Osteocyte (in vitro differentiated cells): ENCODE measurements around the gene BBS4. TPM values are rescaled to one million over a fixed set of nuclear protein-coding genes. Genes with fewer than 3 reads are reported as not detected.

Experiments used
- DNase-seq: peaks from one replicate; pipeline ENCODE4 v3.0.0; 2021; ENCODE audit warnings: mixed read lengths; ENCODE audit not compliant: unreplicated experiment; ENCODE audit errors: extremely low spot score
- H3K27ac Mint-ChIP-seq: one replicate; pipeline ENCODE4 v1.8.0; 2021; ENCODE audit warnings: mild to moderate bottlenecking, mixed read lengths; ENCODE audit not compliant: unreplicated experiment
- H3K27me3 Mint-ChIP-seq: one replicate; pipeline ENCODE4 v1.8.0; 2021; ENCODE audit warnings: mixed read lengths; ENCODE audit not compliant: unreplicated experiment
- H3K36me3 Mint-ChIP-seq: one replicate; pipeline ENCODE4 v1.8.0; 2021; ENCODE audit warnings: mixed read lengths; ENCODE audit not compliant: unreplicated experiment
- H3K4me1 Mint-ChIP-seq: one replicate; pipeline ENCODE4 v1.8.0; 2021; ENCODE audit warnings: mixed read lengths; ENCODE audit not compliant: unreplicated experiment
- H3K4me3 Mint-ChIP-seq: one replicate; pipeline ENCODE4 v1.8.0; 2021; ENCODE audit warnings: mild to moderate bottlenecking, moderate library complexity, mixed read lengths; ENCODE audit not compliant: unreplicated experiment
- H3K9me3 Mint-ChIP-seq: one replicate; pipeline ENCODE4 v1.8.0; 2021; ENCODE audit warnings: mixed read lengths; ENCODE audit not compliant: unreplicated experiment
- CTCF ChIP-seq: fragments of 200-600 bp; sonication (generic); IDR thresholded peaks from 2 replicates; pipeline ENCODE4 v1.5.0; 2021; ENCODE audit warnings: antibody characterized with exemption, mild to moderate bottlenecking, moderate library complexity
- total RNA-seq: library from RNA; stranded (reverse); gene quantifications from 2 replicates; pipeline ENCODE4 v1.2.1, GENCODE V29; 2021

The BBS4 gene
- total RNA-seq, 1 donor from 2014 or later: 24.7 TPM

GRCh38 chr15:72785432-72785831 is 99.4 kb downstream of the BBS4 start:
- no peaks in the 10 kb centered on the region for H3K9me3 Mint-ChIP-seq
- H3K27me3 Mint-ChIP-seq: peaks cover 15% of the 10 kb centered on the region
- DNase-seq: no peak
- H3K36me3 Mint-ChIP-seq: peaks cover 2% of the 10 kb centered on the region
- TF ChIP-seq CTCF: no peak
- H3K4me3 Mint-ChIP-seq: no peak overlapping the region
- H3K4me1 Mint-ChIP-seq: peaks cover 24% of the 10 kb centered on the region
- peak overlapping the region; percentile 62 for H3K27ac Mint-ChIP-seq

- H3K27me3 Mint-ChIP-seq: peaks cover 19% of the 10 kb centered on the region
- H3K27ac Mint-ChIP-seq: no peak overlapping the region
- no peaks in the 10 kb centered on the region for H3K9me3 Mint-ChIP-seq
- peaks cover 24% of the 10 kb centered on the region for H3K4me1 Mint-ChIP-seq
- no peak overlapping the region for H3K4me3 Mint-ChIP-seq
- DNase-seq: no peak
- H3K36me3 Mint-ChIP-seq: peaks cover under 1% of the 10 kb centered on the region
- TF ChIP-seq CTCF: no peak
These were observed 99.8 kb downstream of the BBS4 start for GRCh38 chr15:72785841-72786240.

DNA sequence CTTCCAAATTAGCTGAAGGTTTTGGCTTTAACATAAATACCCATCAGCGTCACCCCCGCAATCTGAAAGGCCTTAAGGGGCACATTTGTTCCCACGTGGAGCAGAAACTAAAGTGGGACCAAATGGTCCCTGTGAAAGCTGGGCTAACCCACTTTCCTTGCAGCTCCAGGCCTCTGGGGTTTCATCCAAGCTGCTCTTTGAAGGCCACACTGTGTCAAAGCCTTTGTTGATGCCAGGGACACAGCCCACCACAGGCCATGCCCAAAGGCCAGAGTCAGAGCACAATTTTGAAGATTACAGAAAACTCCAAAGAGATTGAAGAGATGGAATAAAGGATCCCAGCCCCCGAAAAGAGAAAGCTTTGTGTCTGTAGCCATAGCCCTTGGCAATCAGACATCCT is 100.2 kb downstream of the BBS4 start:
- no peak for DNase-seq
- no peaks in the 10 kb centered on the region for H3K36me3 Mint-ChIP-seq
- peaks cover 21% of the 10 kb centered on the region for H3K4me1 Mint-ChIP-seq
- no peak for TF ChIP-seq CTCF
- no peaks in the 10 kb centered on the region for H3K9me3 Mint-ChIP-seq
- peaks cover 19% of the 10 kb centered on the region for H3K27me3 Mint-ChIP-seq
- H3K4me3 Mint-ChIP-seq: no peak overlapping the region
- no peak overlapping the region for H3K27ac Mint-ChIP-seq

GRCh38 chr15:72786676-72787345 is 100.8 kb downstream of the BBS4 start:
- H3K27me3 Mint-ChIP-seq: peaks cover 19% of the 10 kb centered on the region
- no peak overlapping the region for H3K4me3 Mint-ChIP-seq
- H3K27ac Mint-ChIP-seq: no peak overlapping the region
- H3K9me3 Mint-ChIP-seq: no peaks in the 10 kb centered on the region
- no peak for DNase-seq
- TF ChIP-seq CTCF: no peak
- H3K4me1 Mint-ChIP-seq: peaks cover 15% of the 10 kb centered on the region
- no peaks in the 10 kb centered on the region for H3K36me3 Mint-ChIP-seq

DNA sequence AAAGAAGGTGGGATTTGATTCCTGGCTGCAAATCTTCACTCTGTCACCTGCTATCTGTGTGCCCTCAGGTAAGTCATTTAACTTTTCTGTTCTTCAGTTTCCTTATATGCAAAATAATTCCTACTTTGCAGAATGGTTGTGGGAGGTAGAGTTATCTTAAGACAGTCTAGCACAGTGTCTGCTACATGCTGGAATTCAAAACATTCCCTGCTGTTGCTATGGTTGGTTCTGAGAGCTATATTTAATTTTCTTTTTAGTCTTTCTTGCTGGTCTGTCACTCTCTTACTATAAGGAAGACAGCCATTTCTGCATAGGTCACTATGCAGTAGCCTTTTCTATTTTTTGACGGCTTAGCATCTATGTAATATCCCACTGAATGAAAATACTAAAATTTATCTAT is 101.5 kb downstream of the BBS4 start:
- H3K9me3 Mint-ChIP-seq: no peaks in the 10 kb centered on the region
- H3K36me3 Mint-ChIP-seq: no peaks in the 10 kb centered on the region
- H3K4me1 Mint-ChIP-seq: peaks cover 11% of the 10 kb centered on the region
- H3K27ac Mint-ChIP-seq: no peak overlapping the region
- no peak for DNase-seq
- no peak overlapping the region for H3K4me3 Mint-ChIP-seq
- TF ChIP-seq CTCF: no peak
- peaks cover 21% of the 10 kb centered on the region for H3K27me3 Mint-ChIP-seq

Other genes starting within 250 kb of the BBS4 start
- gene ARIH1, start 211.9 kb upstream of the BBS4 start, total RNA-seq: 166 and 172 TPM in 2 replicates
- gene GOLGA6B, start 31.5 kb upstream of the BBS4 start, total RNA-seq: not detected in 2 replicates
- not detected in 2 replicates for gene HIGD2B, start within 50 bp of the BBS4 start, total RNA-seq
- gene ADPGK, start 97.6 kb downstream of the BBS4 start, total RNA-seq: 45.6 and 51.8 TPM in 2 replicates